ENCODE measurements around the gene LRP6.

The LRP6 gene

DNA sequence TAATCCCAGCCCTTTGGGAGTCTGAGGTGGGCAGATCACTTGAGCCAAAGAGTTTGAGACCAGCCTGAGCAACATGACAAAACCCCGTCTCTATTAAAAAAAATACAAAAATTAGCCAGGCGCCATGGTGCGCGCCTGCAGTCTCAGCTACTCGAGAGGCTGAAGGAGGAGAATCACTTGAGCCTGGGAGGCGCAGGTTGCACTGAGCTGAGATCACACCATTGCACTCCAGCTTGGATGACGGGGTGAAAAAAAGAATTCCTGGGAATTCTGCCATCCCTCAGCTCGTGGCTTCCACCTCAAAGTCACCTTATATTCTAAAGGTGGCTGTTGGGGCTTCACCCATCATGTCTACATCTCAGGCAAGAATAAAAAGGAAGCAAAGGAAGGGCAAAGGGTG is 183.2 kb downstream of the LRP6 start:
- in situ Hi-C loops (cut with MboI; ENCODE audit: low sequenced_read_pairs) = no loop called here

DNA sequence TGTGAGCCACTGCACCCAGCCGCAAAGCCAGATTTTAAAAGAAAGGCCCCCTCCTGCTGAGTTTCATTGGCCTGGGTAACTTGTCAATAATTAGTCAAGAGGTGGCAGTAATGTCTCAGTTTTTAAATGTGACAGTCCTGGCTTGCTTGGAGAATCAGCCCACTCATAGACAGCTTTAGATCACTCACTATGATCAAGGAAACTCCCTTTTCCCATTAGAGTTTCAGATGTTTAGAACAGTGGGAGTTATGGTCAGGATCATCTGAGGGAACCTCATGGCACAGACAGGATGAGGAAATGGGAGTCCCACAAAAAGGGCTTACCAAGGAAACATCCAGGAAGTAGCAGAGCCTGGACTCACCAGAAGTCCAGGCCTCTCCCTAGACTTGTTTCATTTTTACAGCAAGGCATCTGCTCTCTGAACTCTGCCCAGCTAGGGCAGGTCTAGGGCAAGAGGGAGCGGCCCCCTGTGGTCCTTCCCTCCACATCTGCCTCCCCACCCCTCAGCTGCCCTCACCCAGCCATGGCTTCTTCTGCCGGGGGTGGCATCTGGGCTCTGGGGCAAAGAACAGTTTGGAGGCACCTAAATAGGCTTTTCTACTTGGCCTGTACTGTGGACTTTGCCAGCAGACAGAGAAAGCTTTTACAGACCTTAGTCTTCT is 184.9 kb downstream of the LRP6 start:
- in situ Hi-C loops (cut with MboI; ENCODE audit: low sequenced_read_pairs) = no loop called here

- in situ Hi-C loops (cut with MboI; ENCODE audit: low sequenced_read_pairs) = no loop called here
Measured at GRCh38 chr12:12079291-12079690, 187.6 kb downstream of the LRP6 start.

- in situ Hi-C loops (cut with MboI; ENCODE audit: low sequenced_read_pairs) = no loop called here
Measured at GRCh38 chr12:12072064-12072760, 194.6 kb downstream of the LRP6 start.

DNA sequence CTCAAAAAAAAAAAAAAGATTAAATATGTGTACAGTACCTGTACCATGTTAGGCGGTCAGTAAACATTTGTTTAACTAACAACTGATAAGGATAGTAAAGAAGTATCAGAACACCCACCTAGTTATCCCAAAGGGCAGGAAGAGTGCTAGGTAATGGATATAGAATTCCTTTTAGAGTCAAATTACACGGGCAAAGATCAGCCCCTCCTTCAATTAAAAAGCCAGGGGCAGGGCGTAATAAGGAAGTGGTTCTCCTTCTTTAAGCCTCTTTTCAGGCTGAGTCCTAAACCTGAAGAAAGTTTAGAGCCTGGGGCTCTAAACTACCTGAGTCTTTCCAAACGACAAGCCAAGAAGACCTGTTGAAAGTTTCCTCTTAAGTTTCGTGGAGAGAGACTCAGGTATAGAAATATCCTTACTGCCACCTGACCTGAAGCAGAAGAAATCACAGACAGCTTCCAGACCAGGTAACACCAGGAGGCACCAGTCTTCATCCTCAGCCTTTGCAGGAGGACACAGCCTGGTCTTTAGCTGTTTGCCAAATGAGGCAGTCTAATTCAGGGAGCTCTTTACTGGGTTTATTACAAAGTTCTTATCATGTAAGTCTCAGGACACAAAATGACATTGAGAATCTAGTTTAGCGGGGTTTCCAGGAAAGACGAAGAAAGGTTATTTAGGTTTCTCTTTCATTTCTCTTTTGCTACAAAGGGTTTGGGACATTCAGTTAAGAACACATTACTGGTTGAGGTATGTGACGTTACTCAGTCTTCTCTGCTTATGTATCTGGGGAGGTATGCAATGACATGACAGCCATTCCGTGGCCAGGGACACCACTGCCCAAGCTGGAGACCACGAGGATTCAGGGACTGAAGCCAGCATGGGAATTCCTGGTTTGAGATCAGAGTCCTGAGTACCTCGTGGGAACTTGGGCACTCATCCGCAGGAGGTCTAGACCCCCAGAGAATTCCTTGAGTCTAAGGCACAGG is 195.9 kb downstream of the LRP6 start, which contains the start of gene BCL2L14:
Gene BCL2L14, plus strand, starts transcription at position 266 of the 983 bp plus-strand sequence. CDS start 8,367 bp downstream, outside the sequence.
- in situ Hi-C loops (cut with MboI; ENCODE audit: low sequenced_read_pairs) = no loop called here

DNA sequence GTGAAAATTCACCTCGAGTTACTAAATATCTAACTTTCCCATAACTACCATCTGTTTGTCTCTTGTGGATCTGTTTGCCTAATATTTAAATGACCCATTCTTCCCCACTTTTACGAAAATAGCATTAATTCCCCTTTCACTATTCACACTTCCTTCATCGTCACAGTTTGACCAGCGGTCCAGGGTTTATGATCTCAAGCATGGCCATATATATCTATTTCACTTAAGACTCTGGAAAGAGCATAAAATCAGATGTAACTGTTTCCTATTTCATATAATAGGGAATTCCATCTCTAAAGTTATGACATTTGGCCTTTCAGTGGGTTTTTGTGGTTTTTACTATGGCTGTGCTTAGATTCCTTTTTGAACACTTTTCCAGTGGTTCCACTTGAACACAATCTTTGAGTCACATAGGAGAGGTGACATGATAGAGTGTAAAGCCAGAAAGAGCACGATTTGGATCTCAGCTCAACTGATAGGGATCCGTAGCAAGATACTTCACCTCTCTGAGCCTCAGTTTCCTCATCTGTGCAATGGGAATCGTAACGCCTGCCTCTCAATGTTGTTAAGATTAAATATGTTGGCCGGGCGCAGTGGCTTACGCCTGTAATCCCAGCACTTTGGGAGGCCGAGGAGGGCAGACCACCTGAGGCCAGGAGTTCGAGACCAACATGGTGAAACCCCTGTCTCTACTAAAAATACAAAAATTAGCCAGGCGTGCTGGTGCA is 196.9 kb downstream of the LRP6 start:
- in situ Hi-C loops (cut with MboI; ENCODE audit: low sequenced_read_pairs) = no loop called here

DNA sequence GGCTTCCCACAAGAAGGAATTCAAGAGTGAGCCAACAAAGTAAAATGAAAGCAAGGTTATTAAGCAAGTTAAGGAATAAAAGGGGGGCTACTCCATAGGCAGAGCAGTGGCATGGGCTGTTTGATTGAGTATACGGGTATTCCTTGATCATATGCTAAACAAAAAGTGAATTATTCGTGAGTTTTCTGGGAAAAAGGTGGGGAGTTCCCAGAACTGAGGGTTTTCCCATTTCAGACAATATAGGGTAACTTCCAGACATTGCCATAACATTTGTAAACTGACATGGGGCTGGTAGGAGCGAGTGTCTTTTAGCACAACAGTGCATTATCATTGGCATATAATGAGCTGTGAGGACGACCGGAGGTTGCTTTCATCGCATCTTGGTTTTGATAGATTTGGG is 198.1 kb downstream of the LRP6 start:
- in situ Hi-C loops (cut with MboI; ENCODE audit: low sequenced_read_pairs) = no loop called here

All from HL-60/S4 treated with retinoic acid at 250 ng/mL for 4 days and 3 days (cell line).